Esophagus squamous epithelium (tissue), 4 donors: ENCODE measurements around the gene RNF121.

ENCODE experiments used
- POLR2A ChIP-seq, 4 donors: fragments of 450-650 bp; IDR thresholded peaks; one replicate each; pipeline ENCODE4 v1.6.1; 2017; ENCODE audit warnings: antibody characterized with exemption in 4 of 4, mild to moderate bottlenecking in 4 of 4, moderate library complexity in 3 of 4
- TF ChIP-seq, protein P1 (sequence below), 6 experiments: fragments of 450-650 bp in 4 of 6; fragments of 200-600 bp in 2 of 6; sonication (generic) in 2 of 6; IDR thresholded peaks; one replicate each; pipeline ENCODE4 v1.5.1; 2016 to 2019; ENCODE audit warnings: antibody characterized with exemption in 6 of 6, mild to moderate bottlenecking in 4 of 6, moderate library complexity in 4 of 6

DNA sequence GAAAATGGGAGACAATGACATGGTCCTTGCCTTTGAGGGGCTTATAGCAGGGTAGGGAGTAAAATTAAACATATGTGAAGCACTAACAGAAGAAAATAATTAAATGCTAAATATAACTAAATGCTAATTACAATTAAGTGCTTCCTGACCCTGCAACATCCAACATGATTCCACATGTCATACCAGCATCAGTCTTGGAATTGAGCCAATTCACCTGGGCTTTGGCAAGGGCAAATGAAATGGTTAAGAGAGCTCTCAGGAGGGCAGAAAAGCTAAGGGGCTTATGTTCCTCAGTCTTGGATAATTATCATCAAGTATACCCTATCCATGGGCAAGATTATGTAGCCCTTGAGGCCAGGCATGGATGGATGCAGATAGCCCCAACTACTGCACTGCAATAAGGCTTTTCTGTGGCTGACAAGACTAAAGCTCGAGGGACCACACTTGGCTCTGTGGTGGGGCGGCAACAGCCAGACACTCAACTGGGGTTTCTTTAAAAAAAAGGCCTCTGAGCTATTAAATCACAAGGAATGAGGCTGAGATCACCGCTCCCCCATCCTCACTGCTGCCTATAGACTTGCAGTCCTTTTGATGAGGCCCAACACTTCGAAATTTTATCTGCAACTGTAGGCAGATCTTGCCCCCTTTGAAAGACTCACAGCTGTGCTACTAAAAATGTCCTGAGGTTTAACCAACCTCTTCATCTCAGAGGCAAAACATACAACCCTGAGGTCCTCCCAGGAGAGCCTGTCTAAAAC lies 108.9 kb downstream of the RNF121 start:
- TF ChIP-seq, protein P1, sequence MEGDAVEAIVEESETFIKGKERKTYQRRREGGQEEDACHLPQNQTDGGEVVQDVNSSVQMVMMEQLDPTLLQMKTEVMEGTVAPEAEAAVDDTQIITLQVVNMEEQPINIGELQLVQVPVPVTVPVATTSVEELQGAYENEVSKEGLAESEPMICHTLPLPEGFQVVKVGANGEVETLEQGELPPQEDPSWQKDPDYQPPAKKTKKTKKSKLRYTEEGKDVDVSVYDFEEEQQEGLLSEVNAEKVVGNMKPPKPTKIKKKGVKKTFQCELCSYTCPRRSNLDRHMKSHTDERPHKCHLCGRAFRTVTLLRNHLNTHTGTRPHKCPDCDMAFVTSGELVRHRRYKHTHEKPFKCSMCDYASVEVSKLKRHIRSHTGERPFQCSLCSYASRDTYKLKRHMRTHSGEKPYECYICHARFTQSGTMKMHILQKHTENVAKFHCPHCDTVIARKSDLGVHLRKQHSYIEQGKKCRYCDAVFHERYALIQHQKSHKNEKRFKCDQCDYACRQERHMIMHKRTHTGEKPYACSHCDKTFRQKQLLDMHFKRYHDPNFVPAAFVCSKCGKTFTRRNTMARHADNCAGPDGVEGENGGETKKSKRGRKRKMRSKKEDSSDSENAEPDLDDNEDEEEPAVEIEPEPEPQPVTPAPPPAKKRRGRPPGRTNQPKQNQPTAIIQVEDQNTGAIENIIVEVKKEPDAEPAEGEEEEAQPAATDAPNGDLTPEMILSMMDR (IDR thresholded peaks at IDR 0.05), result no peak
- TF ChIP-seq POLR2A (IDR thresholded peaks at IDR 0.05), result no peak
